UCSD-AML1 (cell line): Measurements from ENCODE around the gene TRIM72.
A peak's percentile ranks its signal among the peaks of the same experiment; 100 is the strongest.
"Not testable (repeated sequence)": the region's sequence is repeated elsewhere in the genome, so short reads cannot be mapped to it uniquely, and the experiment has no call there.

ENCODE experiments used
- DNase-seq: peaks from one replicate; lab custom pipeline; 2025; ENCODE audit not compliant: unreplicated experiment; lab: John Stamatoyannopoulos, UW

TRIM72 gene

GRCh38 chr16:31190061-31190460 lies 23.9 kb upstream of the TRIM72 start:
- no peak for DNase-seq

- DNase-seq = no peak
These were observed 23.0 kb upstream of the TRIM72 start for GRCh38 chr16:31190818-31191444.

- DNase-seq = no peak
These were observed 22.1 kb upstream of the TRIM72 start for GRCh38 chr16:31191697-31192428.

- DNase-seq = no peak
These were observed 20.9 kb upstream of the TRIM72 start for GRCh38 chr16:31192856-31193642.

- no peak for DNase-seq
These were observed 20.0 kb upstream of the TRIM72 start for GRCh38 chr16:31193874-31194273.

- no peak for DNase-seq
These were observed 19.0 kb upstream of the TRIM72 start for GRCh38 chr16:31194898-31195297.

GRCh38 chr16:31195861-31196260 lies 18.1 kb upstream of the TRIM72 start:
- not testable (repeated sequence) for DNase-seq

- DNase-seq = no peak
These were observed 17.4 kb upstream of the TRIM72 start for GRCh38 chr16:31196324-31197088.

- no peak for DNase-seq
These were observed 15.6 kb upstream of the TRIM72 start for GRCh38 chr16:31198207-31198882.

- DNase-seq = no peak
These were observed 14.4 kb upstream of the TRIM72 start for GRCh38 chr16:31199430-31200041.

- DNase-seq = not testable (repeated sequence)
These were observed 13.8 kb upstream of the TRIM72 start for GRCh38 chr16:31200111-31200510.

- DNase-seq = peak; percentile 37
These were observed 12.9 kb upstream of the TRIM72 start for GRCh38 chr16:31200821-31201568.

- peak; percentile 70 for DNase-seq
These were observed 12.1 kb upstream of the TRIM72 start for GRCh38 chr16:31201582-31202413.

- DNase-seq = peak; percentile 73
These were observed 11.2 kb upstream of the TRIM72 start, which contains the start of gene PYCARD for GRCh38 chr16:31202414-31203375. Gene PYCARD (minus strand): TSS chr16:31202760. CDS start chr16:31202690, 70 bp downstream.

GRCh38 chr16:31204871-31205666 lies 8.8 kb upstream of the TRIM72 start:
- no peak for DNase-seq

GRCh38 chr16:31206776-31207175 lies 7.1 kb upstream of the TRIM72 start:
- DNase-seq = no peak
